T-cell (primary cell): ENCODE measurements around the gene CYFIP1. TPM values are rescaled to one million over a fixed set of nuclear protein-coding genes. Genes with fewer than 3 reads are reported as not detected.

Experiments
- ATAC-seq, 4 experiments: fragments of 200-7000 bp in 3 of 4; fragments of 150-1000 bp in 1 of 4; cut with Tn5 transposase; replicated peaks in 1 of 4; 1 replicate in 3 of 4; 2 replicates in 1 of 4; pipeline ENCODE4 v1.10.0; 2021; ENCODE audit warnings: moderate library complexity in 3 of 4, mild to moderate bottlenecking in 2 of 4, moderate number of reproducible peaks in 1 of 4
- CTCF ChIA-PET, 2 donors: fragments of 300-600 bp; sonication (Branson Sonifier 250); formaldehyde crosslinking; loops; one replicate each; lab custom pipeline; 2022; ENCODE audit warnings: antibody characterized with exemption in 2 of 2; lab: Charles Lee
- POLR2A ChIA-PET, 2 donors: fragments of 300-600 bp; sonication (Branson Sonifier 250); formaldehyde crosslinking; loops; one replicate each; lab custom pipeline; 2022; ENCODE audit warnings: antibody characterized with exemption in 2 of 2; lab: Charles Lee
- DNase-seq, 35 experiments: peaks; one replicate each; pipeline versions ENCODE4 v3.0.0 to v3.0.0-alpha.2; 2013 to 2023
- H3K27ac ChIP-seq: one replicate; pipeline ENCODE4 v1.5.1; 2013; ENCODE audit warnings: low read length
- H3K27me3 ChIP-seq, 2 experiments: replicated peaks in 1 of 2; 1 replicate in 1 of 2; 2 replicates in 1 of 2; pipeline versions ENCODE4 v1.6.1 to v1.7.0; 2013; ENCODE audit warnings: low read length in 1 of 2, mixed read lengths in 1 of 2; ENCODE audit not compliant: control insufficient read depth in 2 of 2, insufficient read depth in 2 of 2; ENCODE audit errors: extremely low read depth in 1 of 2
- H3K36me3 ChIP-seq, 2 donors: 1 replicate in 1 of 2; 2 replicates in 1 of 2; pipeline versions ENCODE4 v1.6.1 to v1.7.0; 2013; ENCODE audit warnings: low read length in 1 of 2; ENCODE audit not compliant: control insufficient read depth in 2 of 2, insufficient read depth in 1 of 2; ENCODE audit errors: extremely low read depth in 1 of 2
- H3K4me1 ChIP-seq, 2 experiments: 1 replicate in 1 of 2; 2 replicates in 1 of 2; pipeline versions ENCODE4 v1.6.1 to v1.7.0; 2013; ENCODE audit warnings: low read length in 2 of 2, mixed read lengths in 1 of 2; ENCODE audit not compliant: insufficient read depth in 2 of 2, control insufficient read depth in 1 of 2; ENCODE audit errors: extremely low read depth in 1 of 2
- H3K4me3 ChIP-seq, 2 donors: 1 replicate in 1 of 2; 2 replicates in 1 of 2; pipeline versions ENCODE4 v1.5.1 to v1.7.0; 2013; ENCODE audit warnings: mild to moderate bottlenecking in 2 of 2, low read length in 1 of 2, moderate library complexity in 1 of 2; ENCODE audit not compliant: control insufficient read depth in 1 of 2; ENCODE audit errors: extremely low read depth in 1 of 2
- H3K9me3 ChIP-seq: 2 replicates; pipeline ENCODE4 v1.7.0; 2013
- H3K27ac Mint-ChIP-seq, 2 donors: one replicate each; pipeline ENCODE4 v1.8.0; 2020 to 2021; ENCODE audit warnings: mild to moderate bottlenecking in 2 of 2, mixed read lengths in 2 of 2
- H3K27me3 Mint-ChIP-seq, 2 donors: one replicate each; pipeline ENCODE4 v1.8.0; 2021 to 2022; ENCODE audit warnings: mixed read lengths in 2 of 2
- H3K36me3 Mint-ChIP-seq: one replicate; pipeline ENCODE4 v1.8.0; 2021; ENCODE audit warnings: mixed read lengths
- H3K4me1 Mint-ChIP-seq, 3 donors: one replicate each; pipeline ENCODE4 v1.8.0; 2020 to 2022; ENCODE audit warnings: mixed read lengths in 3 of 3, mild to moderate bottlenecking in 1 of 3
- H3K4me3 Mint-ChIP-seq, 3 donors: one replicate each; pipeline ENCODE4 v1.8.0; 2020 to 2022; ENCODE audit warnings: mild to moderate bottlenecking in 3 of 3, mixed read lengths in 3 of 3, moderate library complexity in 3 of 3
- H3K9me3 Mint-ChIP-seq, 3 donors: one replicate each; pipeline ENCODE4 v1.8.0; 2020 to 2022; ENCODE audit warnings: mixed read lengths in 3 of 3
- WGBS: methylation state at CpG from one replicate; pipeline ENCODE4 v1.1.5; 2013; ENCODE audit warnings: missing lambda C conversion rate; ENCODE audit not compliant: insufficient coverage; 5-methylcytosine and 5-hydroxymethylcytosine counted together
- total RNA-seq, 35 experiments: library from RNA in 6 of 35; stranded (reverse) in 6 of 35; fragments of 120-200 nt in 1 of 35; gene quantifications; one replicate each; pipeline versions ENCODE4 v1.2.1 to v1.2.4 and lab custom pipeline; 2013 to 2026

CYFIP1 gene
- total RNA-seq, 5 donors from 2014 or later (not counting 1 experiment from before 2014, with no cell fraction given), result 3.8 to 10.2 (median 7.9) TPM

DNA sequence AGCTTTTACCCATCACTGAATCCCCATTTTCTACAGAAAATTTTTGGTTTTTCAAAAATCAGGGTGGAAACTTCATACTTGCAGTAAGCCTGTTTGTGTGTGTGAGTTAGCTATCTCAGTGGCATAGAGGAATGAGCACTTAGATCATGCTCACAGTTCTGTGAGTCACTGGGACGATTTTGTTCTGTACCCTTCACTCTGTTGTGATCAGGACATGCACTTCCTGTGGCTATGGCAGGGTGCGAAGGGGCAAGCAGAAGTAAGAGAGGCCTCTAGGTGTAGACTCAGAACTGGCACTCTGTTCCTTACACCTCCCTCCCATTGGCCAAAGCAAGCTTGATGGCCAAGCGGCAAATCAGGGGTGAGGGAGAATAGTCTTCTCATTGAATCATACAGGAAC is 130.1 kb downstream of the CYFIP1 start:
- H3K4me3 Mint-ChIP-seq, result no peak overlapping the region
- 20% methylated on average over 1 of the region's 3 CpGs for WGBS
- no peaks in the 10 kb centered on the region for H3K9me3 Mint-ChIP-seq
- POLR2A ChIA-PET, result no interaction called here
- Histone ChIP-seq H3K9me3 (no peaks in the 10 kb centered on the region), H3K36me3 (peaks cover 7 to 67% of the 10 kb centered on the region in 2 donors), H3K4me1 (peaks cover 3 to 6% of the 10 kb centered on the region in 2 experiments), H3K27me3 (no peaks in the 10 kb centered on the region), H3K27ac (no peak overlapping the region), H3K4me3 (no peak overlapping the region)
- DNase-seq (no peak), ATAC-seq (no peak)
- no peaks in the 10 kb centered on the region for H3K27me3 Mint-ChIP-seq
- peaks cover 19 to 41% (median 32%) of the 10 kb centered on the region in 3 donors for H3K4me1 Mint-ChIP-seq
- CTCF ChIA-PET, result interaction anchor here in 1 of 2 donors (0.5 kb wide), 1 partner anchor 19 kb away, joined by 7 read pairs; no protein-coding TSS in a partner anchor
- H3K27ac Mint-ChIP-seq, result no peak overlapping the region
- peaks cover 43% of the 10 kb centered on the region for H3K36me3 Mint-ChIP-seq

DNA sequence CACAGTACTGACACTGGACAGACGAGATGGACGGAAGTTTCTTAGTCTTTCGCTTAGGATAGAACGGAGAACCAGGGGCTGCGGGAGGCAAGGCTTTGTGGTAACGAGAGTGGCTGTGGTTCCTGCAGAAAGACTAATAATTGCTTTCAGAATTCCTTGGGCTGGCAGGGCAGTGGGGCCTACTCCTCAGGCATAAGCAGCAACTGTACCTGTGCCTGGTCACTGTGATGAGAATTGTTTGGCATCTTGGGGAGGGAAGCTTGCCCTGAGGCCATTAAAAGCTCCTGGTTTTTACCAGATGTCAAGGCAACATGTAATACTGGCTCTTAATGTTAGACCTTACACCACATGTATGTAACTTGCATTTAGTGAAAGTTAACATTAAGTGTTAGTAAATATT is 134.1 kb downstream of the CYFIP1 start:
- ChIA-PET POLR2A (no interaction called here), CTCF (no interaction called here)
- DNase-seq, result no peak
- H3K27ac ChIP-seq, result no peak overlapping the region
- H3K36me3 ChIP-seq, result peaks cover 7 to 56% of the 10 kb centered on the region in 2 donors
- Mint-ChIP-seq H3K36me3 (peaks cover 41% of the 10 kb centered on the region), H3K4me1 (peaks cover 39 to 67% (median 57%) of the 10 kb centered on the region in 3 donors), H3K27ac (no peak overlapping the region), H3K27me3 (no peaks in the 10 kb centered on the region), H3K4me3 (no peak overlapping the region), H3K9me3 (no peaks in the 10 kb centered on the region)
- no peak for ATAC-seq
- 96% methylated on average over 3 of the region's 6 CpGs for WGBS
- peaks cover 3 to 10% of the 10 kb centered on the region in 2 experiments for H3K4me1 ChIP-seq
- H3K9me3 ChIP-seq, result no peaks in the 10 kb centered on the region
- no peak overlapping the region for H3K4me3 ChIP-seq
- no peaks in the 10 kb centered on the region for H3K27me3 ChIP-seq

DNA sequence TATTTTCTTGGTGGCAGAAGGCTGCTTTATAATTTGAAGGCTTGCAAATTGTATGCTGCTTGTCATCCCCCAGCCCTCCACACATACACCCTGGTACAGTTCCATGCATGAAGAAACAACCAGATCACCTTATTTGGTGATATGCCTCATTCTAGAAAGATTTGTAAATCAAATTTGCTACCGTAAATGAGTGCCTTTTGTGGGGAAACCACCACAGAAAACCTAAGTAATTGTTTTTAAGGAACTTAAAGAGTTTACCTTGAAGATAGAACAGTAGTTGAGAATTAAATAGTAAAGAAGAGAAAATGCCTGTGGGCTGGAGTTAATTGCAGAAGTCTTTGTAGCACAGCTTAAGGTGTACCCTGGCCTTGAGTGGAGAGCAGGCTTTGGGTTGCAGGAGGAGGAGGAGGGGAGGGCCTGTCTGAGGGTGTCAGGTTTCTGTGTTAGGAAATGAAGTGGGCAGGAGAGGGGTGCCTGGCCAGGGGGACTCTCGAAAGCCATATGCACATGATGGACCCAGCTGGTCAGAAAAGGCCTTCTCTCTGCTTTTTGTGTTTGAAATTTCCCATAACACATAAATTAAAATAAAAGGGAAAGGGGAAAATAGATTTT is 134.8 kb downstream of the CYFIP1 start:
- no peak overlapping the region for H3K27ac ChIP-seq
- ChIA-PET POLR2A (interaction anchor here in 1 of 2 donors (1.0 kb wide), 1 partner anchor 9 kb away, joined by 3 read pairs; no protein-coding TSS in a partner anchor), CTCF (no interaction called here)
- H3K27me3 ChIP-seq, result no peaks in the 10 kb centered on the region
- H3K9me3 Mint-ChIP-seq, result no peaks in the 10 kb centered on the region
- H3K4me3 Mint-ChIP-seq, result no peak overlapping the region
- ATAC-seq (no peak), DNase-seq (no peak)
- peaks cover 39% of the 10 kb centered on the region for H3K36me3 Mint-ChIP-seq
- peaks cover 7 to 50% of the 10 kb centered on the region in 2 donors for H3K36me3 ChIP-seq
- H3K9me3 ChIP-seq, result no peaks in the 10 kb centered on the region
- H3K27me3 Mint-ChIP-seq, result no peaks in the 10 kb centered on the region
- H3K4me1 ChIP-seq, result peaks cover 5 to 12% of the 10 kb centered on the region in 2 experiments
- WGBS, result 80% methylated on average over 1 of the region's 2 CpGs
- peaks cover 46 to 67% (median 59%) of the 10 kb centered on the region in 3 donors for H3K4me1 Mint-ChIP-seq
- no peak overlapping the region for H3K27ac Mint-ChIP-seq
- H3K4me3 ChIP-seq, result no peak overlapping the region

DNA sequence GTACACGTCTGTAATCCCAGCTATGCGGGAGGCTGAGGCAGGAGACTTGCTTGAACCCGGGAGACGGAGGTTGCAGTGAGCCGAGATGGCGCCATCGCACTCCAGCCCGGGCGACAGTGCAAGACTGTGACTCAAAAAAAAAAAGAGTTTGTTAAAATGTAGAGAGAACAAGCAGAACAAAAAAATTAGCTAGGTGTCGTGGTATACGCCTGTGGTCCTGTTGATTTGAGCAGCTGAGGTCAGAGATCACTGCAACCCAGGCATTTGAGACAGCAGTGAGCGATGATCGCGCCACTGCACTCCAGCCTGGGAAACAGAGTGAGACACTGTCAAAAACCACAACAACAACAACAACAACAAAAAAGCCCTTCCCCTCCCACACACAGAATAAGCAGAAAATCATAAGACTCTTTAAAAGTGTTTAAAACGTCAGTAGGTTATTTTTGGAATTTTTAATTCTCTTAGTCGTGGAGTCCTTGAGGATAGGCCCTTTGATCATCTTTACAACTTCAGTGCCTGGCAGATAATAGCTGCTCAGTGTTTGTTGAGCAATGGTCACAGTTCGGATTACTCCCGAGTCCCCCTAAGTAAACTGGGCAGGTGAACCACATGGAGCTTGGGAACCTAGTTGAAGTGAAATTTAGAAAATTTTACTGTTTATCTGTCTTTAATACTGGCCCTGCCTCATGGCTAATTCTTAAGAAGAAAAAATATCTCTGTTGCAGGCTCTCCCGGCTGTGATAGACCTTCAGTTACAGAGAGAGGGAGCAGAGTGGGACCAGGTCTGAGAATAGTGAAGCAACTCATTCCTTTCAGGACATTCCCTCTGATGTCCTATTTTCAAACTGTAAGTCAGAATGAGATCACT is 135.5 kb downstream of the CYFIP1 start:
- CTCF ChIA-PET, result no interaction called here

DNA sequence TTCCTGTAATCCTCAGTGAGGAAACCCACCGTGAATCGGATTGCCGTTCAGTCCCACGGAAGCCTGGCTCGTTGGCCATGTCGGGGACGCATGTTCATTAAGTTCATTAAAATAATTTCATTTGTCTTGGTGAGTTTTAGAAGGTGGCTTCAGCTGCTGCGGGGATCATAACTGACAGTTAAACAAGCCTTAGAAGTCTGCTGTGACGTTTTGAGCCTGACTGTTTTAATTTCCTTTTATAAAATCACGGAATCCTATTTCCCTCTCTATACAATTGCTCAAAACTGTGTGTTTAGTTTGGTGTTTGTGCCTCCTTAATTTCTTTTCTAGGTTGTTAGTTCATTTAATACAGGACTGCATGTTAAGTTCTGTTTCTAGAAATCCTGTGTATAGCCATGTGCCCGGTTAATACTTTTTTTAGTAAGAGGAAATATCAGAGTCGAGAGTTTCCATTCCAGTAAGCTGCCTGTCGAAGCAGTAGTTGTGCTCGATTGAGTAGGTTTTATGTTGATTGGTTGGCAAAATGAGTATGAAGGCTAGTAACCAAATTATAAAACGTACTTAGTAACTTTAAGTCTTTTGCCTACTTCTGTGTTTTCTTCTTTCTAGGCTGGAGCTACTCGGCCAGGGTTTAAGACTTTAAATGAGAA is 141.0 kb downstream of the CYFIP1 start:
- no peaks in the 10 kb centered on the region for H3K27me3 ChIP-seq
- ATAC-seq (peak in 2 of 4 experiments; percentile 1 to 3), DNase-seq (peak in 1 of 35 experiments; percentile 27)
- peaks cover 4 to 12% of the 10 kb centered on the region in 2 donors for H3K36me3 ChIP-seq
- WGBS, result no CpG with 5 or more reads among the region's 16 CpGs
- Mint-ChIP-seq H3K9me3 (no peaks in the 10 kb centered on the region), H3K4me1 (peaks cover 33 to 38% (median 37%) of the 10 kb centered on the region in 3 donors), H3K4me3 (peak overlapping the region; percentile 89 to 93 (median 93)), H3K27me3 (no peaks in the 10 kb centered on the region), H3K36me3 (peaks cover 6% of the 10 kb centered on the region), H3K27ac (peak overlapping the region; percentile 88 to 91)
- ChIA-PET POLR2A (interaction anchor here in 1 of 2 donors (0.6 kb wide), 1 partner anchor 53 kb away, joined by 3 read pairs; no protein-coding TSS in a partner anchor), CTCF (no interaction called here)
- H3K4me3 ChIP-seq, result peak overlapping the region; percentile 86 to 98
- H3K9me3 ChIP-seq, result no peaks in the 10 kb centered on the region
- H3K27ac ChIP-seq, result peak overlapping the region; percentile 86
- H3K4me1 ChIP-seq, result peaks cover 10 to 19% of the 10 kb centered on the region in 2 experiments

More for the DNA sequence above, 135.5 kb downstream of the CYFIP1 start:
- Mint-ChIP-seq H3K27me3 (no peaks in the 10 kb centered on the region), H3K27ac (no peak overlapping the region), H3K36me3 (peaks cover 35% of the 10 kb centered on the region), H3K4me3 (no peak overlapping the region), H3K4me1 (peaks cover 53 to 67% (median 63%) of the 10 kb centered on the region in 3 donors), H3K9me3 (no peaks in the 10 kb centered on the region)
- Histone ChIP-seq H3K27ac (no peak overlapping the region), H3K4me3 (no peak overlapping the region), H3K9me3 (no peaks in the 10 kb centered on the region), H3K4me1 (peaks cover 7 to 19% of the 10 kb centered on the region in 2 experiments), H3K36me3 (peaks cover 7 to 43% of the 10 kb centered on the region in 2 donors), H3K27me3 (no peaks in the 10 kb centered on the region)
- ATAC-seq (no peak), DNase-seq (no peak)
- 94% methylated on average over 10 of the region's 19 CpGs for WGBS
- POLR2A ChIA-PET, result interaction anchor here in 1 of 2 donors (1.0 kb wide), 1 partner anchor 8 kb away, joined by 3 read pairs; no protein-coding TSS in a partner anchor
